ENCODE measurements around the gene SLC51A.

- TF ChIP-seq CTCF (conservative IDR thresholded peaks at IDR 0.05 in 1 of 2, IDR thresholded peaks at IDR 0.05 in 1 of 2; ENCODE audit: low read depth in 1 of 2, low read length in 2 of 2) (no peak), EZH2 (IDR thresholded peaks at IDR 0.05; ENCODE audit: low read length, missing control alignments) (no peak)
Observed at GRCh38 chr3:196192524-196193051, 23.7 kb upstream of the SLC51A start.
